Measurements from ENCODE around the gene SND1.

- TF ChIP-seq ZBTB7A (IDR thresholded peaks at IDR 0.05; ENCODE audit: low read depth) = no peak
- no peak for TF ChIP-seq MAX (IDR thresholded peaks at IDR 0.05)
- no peak for TF ChIP-seq REST (IDR thresholded peaks at IDR 0.05; ENCODE audit: low read depth)
- TF ChIP-seq CEBPB (IDR thresholded peaks at IDR 0.05) = no peak
Measured at GRCh38 chr7:127761196-127761595, 109.2 kb downstream of the SND1 start.

Measured in Ishikawa (cell line).